ENCODE measurements around the gene MAML2. TPM values are rescaled to one million over a fixed set of nuclear protein-coding genes. Genes with fewer than 3 reads are reported as not detected.

Gene MAML2
- total and polyA plus RNA-seq, 2 of the 8 experiments (the other 6 are each of a cell fraction or from before 2014, with no cell fraction given): 3.8 to 6.6 TPM

DNA sequence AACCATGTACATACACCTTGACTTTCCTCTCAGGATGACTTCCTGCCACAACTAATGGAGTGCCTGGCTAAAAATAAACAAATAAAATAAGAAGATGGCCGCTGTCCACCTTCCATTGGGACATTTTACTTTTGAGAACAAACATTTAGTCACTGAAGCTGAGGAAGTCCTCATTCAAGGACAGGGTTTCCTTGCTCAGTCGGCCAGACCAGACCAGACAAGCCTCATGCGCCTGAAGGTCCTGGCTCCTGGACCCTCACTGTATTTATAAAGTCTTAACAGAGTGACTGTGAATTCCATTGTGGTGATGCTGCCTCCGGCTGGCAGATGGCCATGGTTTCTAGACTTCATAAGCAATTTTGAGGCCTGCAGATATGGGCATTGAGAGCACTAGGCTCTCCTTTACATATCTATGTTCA lies 114.5 kb downstream of the MAML2 start (continued):
- TF ChIP-seq, protein P1, sequence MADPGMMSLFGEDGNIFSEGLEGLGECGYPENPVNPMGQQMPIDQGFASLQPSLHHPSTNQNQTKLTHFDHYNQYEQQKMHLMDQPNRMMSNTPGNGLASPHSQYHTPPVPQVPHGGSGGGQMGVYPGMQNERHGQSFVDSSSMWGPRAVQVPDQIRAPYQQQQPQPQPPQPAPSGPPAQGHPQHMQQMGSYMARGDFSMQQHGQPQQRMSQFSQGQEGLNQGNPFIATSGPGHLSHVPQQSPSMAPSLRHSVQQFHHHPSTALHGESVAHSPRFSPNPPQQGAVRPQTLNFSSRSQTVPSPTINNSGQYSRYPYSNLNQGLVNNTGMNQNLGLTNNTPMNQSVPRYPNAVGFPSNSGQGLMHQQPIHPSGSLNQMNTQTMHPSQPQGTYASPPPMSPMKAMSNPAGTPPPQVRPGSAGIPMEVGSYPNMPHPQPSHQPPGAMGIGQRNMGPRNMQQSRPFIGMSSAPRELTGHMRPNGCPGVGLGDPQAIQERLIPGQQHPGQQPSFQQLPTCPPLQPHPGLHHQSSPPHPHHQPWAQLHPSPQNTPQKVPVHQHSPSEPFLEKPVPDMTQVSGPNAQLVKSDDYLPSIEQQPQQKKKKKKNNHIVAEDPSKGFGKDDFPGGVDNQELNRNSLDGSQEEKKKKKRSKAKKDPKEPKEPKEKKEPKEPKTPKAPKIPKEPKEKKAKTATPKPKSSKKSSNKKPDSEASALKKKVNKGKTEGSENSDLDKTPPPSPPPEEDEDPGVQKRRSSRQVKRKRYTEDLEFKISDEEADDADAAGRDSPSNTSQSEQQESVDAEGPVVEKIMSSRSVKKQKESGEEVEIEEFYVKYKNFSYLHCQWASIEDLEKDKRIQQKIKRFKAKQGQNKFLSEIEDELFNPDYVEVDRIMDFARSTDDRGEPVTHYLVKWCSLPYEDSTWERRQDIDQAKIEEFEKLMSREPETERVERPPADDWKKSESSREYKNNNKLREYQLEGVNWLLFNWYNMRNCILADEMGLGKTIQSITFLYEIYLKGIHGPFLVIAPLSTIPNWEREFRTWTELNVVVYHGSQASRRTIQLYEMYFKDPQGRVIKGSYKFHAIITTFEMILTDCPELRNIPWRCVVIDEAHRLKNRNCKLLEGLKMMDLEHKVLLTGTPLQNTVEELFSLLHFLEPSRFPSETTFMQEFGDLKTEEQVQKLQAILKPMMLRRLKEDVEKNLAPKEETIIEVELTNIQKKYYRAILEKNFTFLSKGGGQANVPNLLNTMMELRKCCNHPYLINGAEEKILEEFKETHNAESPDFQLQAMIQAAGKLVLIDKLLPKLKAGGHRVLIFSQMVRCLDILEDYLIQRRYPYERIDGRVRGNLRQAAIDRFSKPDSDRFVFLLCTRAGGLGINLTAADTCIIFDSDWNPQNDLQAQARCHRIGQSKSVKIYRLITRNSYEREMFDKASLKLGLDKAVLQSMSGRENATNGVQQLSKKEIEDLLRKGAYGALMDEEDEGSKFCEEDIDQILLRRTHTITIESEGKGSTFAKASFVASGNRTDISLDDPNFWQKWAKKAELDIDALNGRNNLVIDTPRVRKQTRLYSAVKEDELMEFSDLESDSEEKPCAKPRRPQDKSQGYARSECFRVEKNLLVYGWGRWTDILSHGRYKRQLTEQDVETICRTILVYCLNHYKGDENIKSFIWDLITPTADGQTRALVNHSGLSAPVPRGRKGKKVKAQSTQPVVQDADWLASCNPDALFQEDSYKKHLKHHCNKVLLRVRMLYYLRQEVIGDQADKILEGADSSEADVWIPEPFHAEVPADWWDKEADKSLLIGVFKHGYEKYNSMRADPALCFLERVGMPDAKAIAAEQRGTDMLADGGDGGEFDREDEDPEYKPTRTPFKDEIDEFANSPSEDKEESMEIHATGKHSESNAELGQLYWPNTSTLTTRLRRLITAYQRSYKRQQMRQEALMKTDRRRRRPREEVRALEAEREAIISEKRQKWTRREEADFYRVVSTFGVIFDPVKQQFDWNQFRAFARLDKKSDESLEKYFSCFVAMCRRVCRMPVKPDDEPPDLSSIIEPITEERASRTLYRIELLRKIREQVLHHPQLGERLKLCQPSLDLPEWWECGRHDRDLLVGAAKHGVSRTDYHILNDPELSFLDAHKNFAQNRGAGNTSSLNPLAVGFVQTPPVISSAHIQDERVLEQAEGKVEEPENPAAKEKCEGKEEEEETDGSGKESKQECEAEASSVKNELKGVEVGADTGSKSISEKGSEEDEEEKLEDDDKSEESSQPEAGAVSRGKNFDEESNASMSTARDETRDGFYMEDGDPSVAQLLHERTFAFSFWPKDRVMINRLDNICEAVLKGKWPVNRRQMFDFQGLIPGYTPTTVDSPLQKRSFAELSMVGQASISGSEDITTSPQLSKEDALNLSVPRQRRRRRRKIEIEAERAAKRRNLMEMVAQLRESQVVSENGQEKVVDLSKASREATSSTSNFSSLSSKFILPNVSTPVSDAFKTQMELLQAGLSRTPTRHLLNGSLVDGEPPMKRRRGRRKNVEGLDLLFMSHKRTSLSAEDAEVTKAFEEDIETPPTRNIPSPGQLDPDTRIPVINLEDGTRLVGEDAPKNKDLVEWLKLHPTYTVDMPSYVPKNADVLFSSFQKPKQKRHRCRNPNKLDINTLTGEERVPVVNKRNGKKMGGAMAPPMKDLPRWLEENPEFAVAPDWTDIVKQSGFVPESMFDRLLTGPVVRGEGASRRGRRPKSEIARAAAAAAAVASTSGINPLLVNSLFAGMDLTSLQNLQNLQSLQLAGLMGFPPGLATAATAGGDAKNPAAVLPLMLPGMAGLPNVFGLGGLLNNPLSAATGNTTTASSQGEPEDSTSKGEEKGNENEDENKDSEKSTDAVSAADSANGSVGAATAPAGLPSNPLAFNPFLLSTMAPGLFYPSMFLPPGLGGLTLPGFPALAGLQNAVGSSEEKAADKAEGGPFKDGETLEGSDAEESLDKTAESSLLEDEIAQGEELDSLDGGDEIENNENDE (IDR thresholded peaks at IDR 0.05; ENCODE audit: insufficient replicate concordance, low read length): no peak
- TF ChIP-seq RXRA (IDR thresholded peaks at IDR 0.05; ENCODE audit: insufficient read depth, low read depth, low read length) (no peak), FOSL1 (IDR thresholded peaks at IDR 0.05; ENCODE audit: insufficient read depth, low read depth, low read length) (no peak), SIN3A (conservative IDR thresholded peaks at IDR 0.05 in 1 of 2, IDR thresholded peaks at IDR 0.05 in 1 of 2; ENCODE audit: low read depth in 1 of 2, low read length in 2 of 2) (no peak), CBX8 (IDR thresholded peaks at IDR 0.05; ENCODE audit: borderline replicate concordance, low read depth, low read length) (no peak), ZNF274 (IDR thresholded peaks at IDR 0.05; ENCODE audit: borderline replicate concordance, extremely low read depth, low read length) (no peak)
